ENCODE data around the gene ABCC2.

ABCC2 gene

DNA sequence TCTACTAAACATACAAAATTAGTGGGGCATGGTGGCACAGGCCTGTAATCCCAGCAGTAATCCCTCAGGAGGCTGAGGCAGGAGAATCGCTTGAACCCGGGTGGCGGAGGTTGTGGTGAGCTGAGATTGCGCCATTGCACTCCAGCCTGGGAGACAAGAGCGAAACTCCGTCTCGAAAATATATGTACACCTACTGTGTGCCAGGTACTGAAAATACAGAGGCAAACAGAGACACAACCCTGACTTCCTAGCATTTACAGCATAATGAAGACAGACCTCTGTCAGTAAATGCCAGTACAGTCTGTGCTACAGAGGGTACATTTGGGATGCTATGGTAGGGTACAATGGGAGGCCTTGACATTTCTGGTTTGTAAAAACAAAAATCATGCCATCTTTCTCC is 66.6 kb downstream of the ABCC2 start:
- H3K27ac ChIP-seq = no peak overlapping the region
- TF ChIP-seq CTCF (conservative IDR thresholded peaks at IDR 0.05) = no peak

DNA sequence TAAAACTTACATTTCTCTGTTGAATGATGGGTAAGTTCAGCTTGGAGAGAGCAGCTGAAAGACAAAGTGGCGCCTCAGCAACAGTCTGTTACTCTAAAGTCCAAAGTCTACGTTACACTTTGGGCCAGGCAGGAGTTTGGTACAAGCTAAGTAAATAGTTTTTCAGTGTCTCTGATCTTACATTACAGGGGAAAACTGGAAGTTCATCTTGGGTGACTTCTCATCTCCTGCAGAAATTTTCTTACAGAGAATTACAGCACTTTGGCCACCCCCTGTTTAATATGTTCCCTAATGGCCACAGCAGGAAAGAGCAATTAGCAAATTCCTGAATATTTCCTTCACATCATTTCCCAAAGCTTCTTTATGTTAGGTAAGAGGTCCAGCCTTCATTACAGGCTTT is 67.1 kb downstream of the ABCC2 start:
- H3K27ac ChIP-seq = no peak overlapping the region
- no peak for TF ChIP-seq CTCF (conservative IDR thresholded peaks at IDR 0.05)

GRCh38 chr10:99850021-99850766 is 67.8 kb downstream of the ABCC2 start:
- TF ChIP-seq CTCF (conservative IDR thresholded peaks at IDR 0.05) = no peak
- H3K27ac ChIP-seq = no peak overlapping the region

DNA sequence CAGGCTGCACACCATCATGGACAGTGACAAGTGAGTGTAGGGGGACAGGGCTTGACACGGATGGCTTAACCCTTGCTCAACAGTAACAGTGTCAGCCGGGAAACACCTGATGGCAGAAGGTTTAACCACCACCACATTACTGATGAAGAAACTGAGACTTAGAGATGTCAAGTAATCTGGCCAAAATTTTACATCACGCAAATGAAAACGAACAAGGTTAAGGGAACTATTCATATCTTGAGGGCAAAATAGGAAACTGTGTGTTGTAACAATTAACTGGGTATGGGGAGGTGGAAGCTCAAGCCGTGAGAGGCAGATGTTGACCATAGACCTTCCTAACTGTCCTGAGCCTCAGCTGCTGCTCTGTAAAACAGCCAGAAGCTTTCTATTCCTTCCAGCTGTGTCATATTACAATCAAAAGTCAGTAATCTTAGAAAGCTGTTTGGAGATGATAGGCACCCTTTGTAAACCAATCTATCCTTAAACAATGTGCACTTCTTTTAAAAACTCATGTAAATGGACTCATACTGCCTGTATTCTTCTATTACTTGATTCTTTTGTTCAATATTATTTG is 68.4 kb downstream of the ABCC2 start:
- no peak for TF ChIP-seq CTCF (conservative IDR thresholded peaks at IDR 0.05)
- H3K27ac ChIP-seq = no peak overlapping the region

GRCh38 chr10:99851825-99852224 is 69.4 kb downstream of the ABCC2 start:
- no peak overlapping the region for H3K27ac ChIP-seq
- TF ChIP-seq CTCF (conservative IDR thresholded peaks at IDR 0.05) = no peak

GRCh38 chr10:99852481-99853213 is 70.2 kb downstream of the ABCC2 start:
- no peak for TF ChIP-seq CTCF (conservative IDR thresholded peaks at IDR 0.05)
- no peak overlapping the region for H3K27ac ChIP-seq

DNA sequence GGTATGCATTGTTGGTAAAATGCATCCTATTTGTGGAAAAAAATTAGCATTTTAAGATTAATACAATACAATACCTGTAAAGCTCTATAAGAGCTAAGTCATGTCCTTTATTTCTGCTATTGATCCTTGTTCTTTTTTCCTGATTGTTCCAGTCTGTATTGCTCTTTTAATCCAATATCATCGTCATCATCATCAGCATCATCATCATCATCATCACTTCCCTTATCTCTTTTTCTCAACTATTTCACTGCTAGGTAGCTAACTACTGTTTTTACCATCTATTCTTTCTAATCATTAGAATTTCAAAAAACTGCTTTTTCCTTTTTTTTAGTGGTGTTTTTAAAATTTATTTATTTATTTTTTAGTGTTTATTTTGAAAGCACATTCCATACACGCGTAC is 71.2 kb downstream of the ABCC2 start:
- H3K27ac ChIP-seq = peak overlapping the region; percentile 16; the same call in 1 of the 2 replicates
- no peak for TF ChIP-seq CTCF (conservative IDR thresholded peaks at IDR 0.05)

All from VCaP (cell line).